Omental fat pad (tissue), 4 donors: Measurements from ENCODE around the gene ADAM12. TPM values are rescaled to one million over a fixed set of nuclear protein-coding genes. Genes with fewer than 3 reads are reported as not detected.

Experiments
- ATAC-seq: fragments of 150-250 bp; one replicate; pipeline ENCODE4 v1.9.1; 2016; ENCODE audit warnings: mild to moderate bottlenecking, moderate library complexity; ENCODE audit not compliant: low FRiP score
- DNase-seq: peaks from one replicate; pipeline ENCODE4 v3.0.0-alpha.2; 2019; ENCODE audit warnings: low spot score
- CTCF ChIP-seq, 3 donors: fragments of 450-650 bp; IDR thresholded peaks; one replicate each; pipeline ENCODE4 v1.5.1; 2016 to 2017; ENCODE audit warnings: antibody characterized with exemption in 3 of 3, mild to moderate bottlenecking in 3 of 3, moderate library complexity in 2 of 3
- total RNA-seq, 4 donors: library from RNA; depleted of rRNA; stranded (reverse); fragments of >200 nt; gene quantifications; one replicate each; pipeline ENCODE4 v1.1.0, GENCODE V29; 2016

The ADAM12 gene
- total RNA-seq, 4 donors from 2014 or later: 4.9 to 24.4 (median 10.9) TPM

- no peak for ATAC-seq
- no peak for TF ChIP-seq CTCF (IDR thresholded peaks at IDR 0.05)
- no peak for DNase-seq
Measured at GRCh38 chr10:126092366-126093215, 295.7 kb downstream of the ADAM12 start.

GRCh38 chr10:126090911-126091728, 297.2 kb downstream of the ADAM12 start:
- no peak for DNase-seq
- no peak for TF ChIP-seq CTCF (IDR thresholded peaks at IDR 0.05)
- ATAC-seq: peak; percentile 64

- ATAC-seq: no peak
Measured at GRCh38 chr10:126090443-126090842, 297.8 kb downstream of the ADAM12 start.

GRCh38 chr10:126087796-126088505, 300.3 kb downstream of the ADAM12 start:
- no peak for ATAC-seq
- no peak for TF ChIP-seq CTCF (IDR thresholded peaks at IDR 0.05)
- no peak for DNase-seq

More at GRCh38 chr10:126090443-126090842, 297.8 kb downstream of the ADAM12 start:
- DNase-seq: no peak
- no peak for TF ChIP-seq CTCF (IDR thresholded peaks at IDR 0.05)

- ATAC-seq: no peak
- DNase-seq: no peak
- no peak for TF ChIP-seq CTCF (IDR thresholded peaks at IDR 0.05)
Measured at GRCh38 chr10:126087153-126087680, 301.1 kb downstream of the ADAM12 start.

GRCh38 chr10:126085806-126086205, 302.5 kb downstream of the ADAM12 start:
- TF ChIP-seq CTCF (IDR thresholded peaks at IDR 0.05): no peak
- ATAC-seq (no peak), DNase-seq (no peak)
